ENCODE results near the gene GNAL.
"Not testable (repeated sequence)": the region's sequence is repeated elsewhere in the genome, so short reads cannot be mapped to it uniquely, and the experiment has no call there.

GNAL gene

DNA sequence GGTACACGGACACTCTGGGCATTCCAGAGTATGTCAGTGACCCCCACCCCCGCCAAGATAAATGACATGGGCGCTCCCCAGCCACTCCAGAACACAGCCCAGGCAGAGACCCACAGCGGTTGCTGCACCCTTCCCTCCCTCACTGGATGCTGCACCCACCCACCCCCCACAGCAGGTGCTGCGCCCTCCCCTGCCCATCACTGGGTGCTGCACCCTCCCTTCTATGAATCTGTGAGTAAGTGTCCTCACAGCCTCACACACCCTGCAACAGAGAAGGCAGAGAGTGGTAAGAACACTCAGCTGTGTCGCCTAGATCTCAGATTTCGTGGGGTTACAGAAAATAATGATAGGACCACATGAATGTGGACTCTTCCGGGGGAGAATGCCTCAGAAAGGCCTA lies 185.6 kb downstream of the GNAL start:
- DNase-seq (ENCODE audit: low spot score), result no peak

DNA sequence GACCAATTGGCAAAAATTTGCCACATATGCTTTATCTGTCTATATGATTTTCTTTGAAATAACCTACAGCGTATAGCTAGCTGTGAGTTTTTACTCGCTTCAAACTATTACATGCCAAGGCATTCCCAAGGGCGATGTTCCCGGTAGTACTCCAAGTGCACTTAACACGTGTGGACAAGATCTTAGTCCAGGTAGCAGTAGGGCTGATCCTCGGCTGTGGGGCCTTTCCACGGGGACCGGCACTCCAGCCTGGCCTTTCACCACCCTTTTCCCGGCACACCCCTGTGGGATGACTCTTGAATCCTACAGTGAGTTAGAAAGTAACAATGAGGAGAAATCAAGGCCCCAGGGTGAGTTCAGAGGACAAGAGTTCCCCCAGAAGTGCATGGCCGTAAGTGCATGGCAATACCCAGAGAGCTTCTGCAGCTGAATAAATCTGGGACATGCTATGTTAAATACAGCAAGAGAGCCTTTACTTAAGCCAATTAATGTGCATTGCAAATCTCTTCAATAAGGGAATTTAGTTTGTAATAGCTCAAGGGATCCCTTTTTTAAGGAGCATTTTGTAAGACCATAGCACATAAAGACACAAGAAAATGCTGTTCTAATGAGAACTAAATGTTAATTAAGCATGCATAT lies 188.6 kb downstream of the GNAL start:
- no peak for DNase-seq (ENCODE audit: low spot score)

DNA sequence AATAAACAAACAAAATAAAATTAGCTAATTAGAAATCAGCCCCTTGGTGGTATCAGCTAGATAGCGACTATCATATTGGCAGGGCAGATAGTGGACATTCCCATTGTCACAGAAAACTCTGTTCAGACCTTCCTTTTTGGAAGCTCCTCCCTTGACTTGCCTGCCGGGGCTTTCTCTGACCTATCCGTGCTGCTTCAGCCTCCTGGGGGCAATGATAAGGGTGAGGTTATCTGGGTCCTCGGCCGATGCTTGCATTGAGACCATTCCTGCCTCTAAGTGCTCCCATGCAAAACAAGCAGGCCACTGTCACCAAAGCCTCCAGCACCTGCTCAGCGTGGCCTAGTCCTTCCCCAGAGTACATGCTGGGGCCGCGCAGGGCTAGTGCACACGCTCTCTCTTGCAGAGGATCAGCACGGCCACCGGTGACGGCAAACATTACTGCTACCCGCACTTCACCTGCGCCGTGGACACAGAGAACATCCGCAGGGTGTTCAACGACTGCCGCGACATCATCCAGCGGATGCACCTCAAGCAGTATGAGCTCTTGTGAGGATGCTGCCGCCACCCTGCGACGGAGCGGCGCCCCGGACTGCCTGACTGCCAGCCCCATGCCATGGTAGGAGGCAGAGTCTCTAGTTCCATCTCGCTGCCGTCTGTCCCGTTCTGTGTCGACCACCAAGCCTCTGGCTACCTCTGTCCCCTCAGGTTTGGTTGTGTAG lies 191.7 kb downstream of the GNAL start:
- DNase-seq (ENCODE audit: low spot score), result no peak

DNA sequence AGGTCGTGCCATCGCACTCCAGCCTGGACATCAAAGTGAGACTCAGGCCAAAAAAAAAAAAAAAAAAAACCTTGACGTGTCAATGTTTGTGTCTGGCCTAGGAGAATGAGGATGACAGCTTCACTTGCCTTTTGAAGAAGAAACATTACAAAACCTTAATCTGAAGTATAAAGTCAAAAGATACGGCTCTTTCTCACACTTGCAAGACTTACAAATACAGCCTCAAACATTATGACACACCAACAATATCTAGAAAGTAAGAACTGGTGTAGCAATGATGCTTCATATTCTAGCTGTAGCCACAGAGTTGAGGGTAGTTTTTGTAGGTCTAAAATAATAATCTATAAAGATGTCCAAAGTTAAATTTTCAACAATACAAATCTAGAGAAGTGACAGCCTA lies 193.6 kb downstream of the GNAL start:
- DNase-seq (ENCODE audit: low spot score), result no peak

GRCh38 chr18:11883153-11883552 lies 194.1 kb downstream of the GNAL start:
- no peak for DNase-seq (ENCODE audit: low spot score)

GRCh38 chr18:11884396-11885030 lies 195.4 kb downstream of the GNAL start:
- no peak for DNase-seq (ENCODE audit: low spot score)

DNA sequence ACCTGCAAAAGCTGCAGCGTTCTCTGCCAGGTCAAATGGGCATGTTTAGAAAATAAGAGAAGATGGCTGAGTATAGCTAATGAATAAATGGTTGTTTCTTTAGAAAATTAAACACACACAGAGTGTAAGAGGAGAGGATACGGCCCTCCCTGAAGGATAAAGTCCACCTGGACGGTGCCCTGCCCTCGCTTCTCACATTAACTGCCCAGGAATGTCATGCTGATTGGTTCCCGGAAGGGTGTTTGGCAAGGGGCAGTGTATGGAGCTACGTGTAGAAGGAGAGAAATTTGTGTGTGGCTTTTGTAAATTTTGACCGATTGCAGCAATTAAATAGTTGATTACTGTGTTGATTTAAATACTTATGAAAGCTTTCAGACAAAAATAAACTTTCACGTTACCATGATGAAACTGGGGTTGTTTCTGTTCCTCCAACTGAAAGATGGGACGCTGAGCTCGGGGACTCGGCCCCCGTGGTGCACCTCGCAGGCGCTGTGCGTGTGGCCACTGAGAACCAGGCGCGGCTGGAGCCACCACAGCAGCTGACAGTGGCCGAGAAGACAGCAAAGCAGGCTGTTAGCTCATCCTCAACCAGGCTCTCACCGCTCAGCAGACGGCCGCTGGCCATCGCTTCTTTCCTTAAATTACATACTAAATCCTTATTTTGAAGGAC lies 196.3 kb downstream of the GNAL start:
- DNase-seq (ENCODE audit: low spot score), result no peak

- DNase-seq (ENCODE audit: low spot score), result no peak
Measured at GRCh38 chr18:11886577-11887110, 197.6 kb downstream of the GNAL start.

DNA sequence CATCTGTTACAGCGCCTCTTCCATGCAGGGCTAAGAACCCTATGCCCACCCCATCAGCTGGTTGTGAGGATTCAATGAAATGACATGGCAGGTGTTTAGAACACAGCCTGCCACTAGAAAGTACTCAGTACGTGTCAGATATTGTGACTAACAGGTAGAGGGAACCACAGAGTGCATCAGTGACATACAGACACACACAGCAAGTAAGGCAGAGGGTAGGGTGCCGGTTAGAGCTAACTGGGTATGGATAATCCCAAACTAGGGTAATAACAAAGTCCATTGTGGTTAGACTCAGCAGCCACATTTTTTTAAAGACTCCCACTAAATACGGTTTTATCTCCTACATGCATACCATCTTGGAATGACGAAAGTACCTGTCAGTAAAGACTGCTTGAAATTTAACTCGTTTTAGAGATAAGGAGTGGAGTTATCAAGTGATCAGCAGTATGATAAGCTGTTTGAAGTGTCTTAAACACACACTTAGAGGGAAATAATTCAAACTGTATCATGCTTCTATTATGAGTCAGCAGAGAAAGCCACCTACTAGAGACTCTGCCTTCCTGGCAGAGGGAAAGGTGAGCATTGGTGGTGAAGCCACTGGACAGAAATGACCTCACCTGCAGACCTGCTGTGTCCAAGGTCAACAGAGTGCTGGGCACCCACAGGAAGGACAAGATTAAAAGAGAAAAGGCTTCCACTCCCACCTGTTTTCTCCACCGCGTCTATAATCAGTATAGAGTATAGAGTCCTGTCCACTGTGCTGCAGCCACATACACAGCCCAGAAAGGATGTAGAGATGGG lies 198.5 kb downstream of the GNAL start:
- DNase-seq (ENCODE audit: low spot score), result no peak

GRCh38 chr18:11888726-11889125 lies 199.7 kb downstream of the GNAL start:
- no peak for DNase-seq (ENCODE audit: low spot score)

GRCh38 chr18:11889284-11889683 lies 200.2 kb downstream of the GNAL start:
- no peak for DNase-seq (ENCODE audit: low spot score)

DNA sequence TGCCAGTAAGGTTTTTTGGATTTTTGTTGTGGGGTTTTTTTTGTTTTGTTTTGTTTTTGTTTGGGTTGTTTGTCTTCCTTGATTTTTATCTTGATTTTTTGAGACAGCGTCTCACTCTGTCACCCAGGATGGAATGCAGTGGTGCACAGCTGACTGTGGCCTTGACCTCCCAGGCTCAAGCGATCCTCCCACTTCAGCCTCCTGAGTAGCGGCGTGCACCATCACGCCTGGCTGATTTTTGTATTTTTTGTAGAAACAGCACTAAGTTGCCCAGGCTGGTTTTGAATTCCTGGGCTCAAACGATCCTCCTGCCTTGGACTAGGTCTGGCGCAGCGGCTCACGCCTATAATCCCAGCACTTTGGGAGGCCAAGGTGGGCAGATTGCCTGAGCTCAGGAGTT lies 202.7 kb downstream of the GNAL start:
- no peak for DNase-seq (ENCODE audit: low spot score)

DNA sequence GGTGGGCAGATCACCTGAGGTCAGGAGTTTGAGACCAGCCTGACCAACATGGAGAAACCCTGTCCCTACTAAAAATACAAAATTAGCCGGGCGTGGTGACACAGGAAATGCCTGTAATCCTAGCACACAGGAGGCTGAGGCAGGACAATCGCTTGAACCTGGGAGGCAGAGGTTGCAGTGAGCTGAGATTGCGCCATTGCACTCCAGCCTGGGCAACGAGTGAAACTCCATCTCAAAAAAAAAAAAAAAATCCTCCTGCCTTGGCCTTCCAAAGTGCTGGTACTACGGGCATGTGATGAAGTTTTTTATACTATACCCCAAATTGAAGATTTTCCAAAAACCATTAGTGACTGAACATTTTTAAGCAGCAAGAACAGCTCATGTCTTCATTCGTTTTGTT lies 203.4 kb downstream of the GNAL start:
- DNase-seq (ENCODE audit: low spot score), result not testable (repeated sequence)

DNA sequence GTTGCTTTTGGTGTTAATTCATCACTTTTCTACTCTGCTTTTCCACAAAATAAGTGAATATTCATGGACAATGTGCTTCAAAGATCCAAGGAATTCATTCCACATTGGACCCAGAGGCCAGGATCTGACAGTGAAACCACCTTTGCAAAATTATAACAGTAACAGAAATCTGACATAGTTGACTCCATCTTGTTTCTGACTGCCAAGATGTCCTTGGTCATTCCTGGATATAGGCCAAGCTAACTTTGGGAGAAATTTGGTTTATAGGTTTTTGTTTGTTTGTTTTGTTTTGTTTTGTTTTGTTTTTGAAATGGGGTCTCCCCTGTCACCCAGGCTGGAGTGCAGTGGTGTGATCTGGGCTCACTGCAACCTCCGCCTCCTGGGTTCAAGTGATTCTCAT lies 208.7 kb downstream of the GNAL start:
- DNase-seq (ENCODE audit: low spot score), result no peak

DNA sequence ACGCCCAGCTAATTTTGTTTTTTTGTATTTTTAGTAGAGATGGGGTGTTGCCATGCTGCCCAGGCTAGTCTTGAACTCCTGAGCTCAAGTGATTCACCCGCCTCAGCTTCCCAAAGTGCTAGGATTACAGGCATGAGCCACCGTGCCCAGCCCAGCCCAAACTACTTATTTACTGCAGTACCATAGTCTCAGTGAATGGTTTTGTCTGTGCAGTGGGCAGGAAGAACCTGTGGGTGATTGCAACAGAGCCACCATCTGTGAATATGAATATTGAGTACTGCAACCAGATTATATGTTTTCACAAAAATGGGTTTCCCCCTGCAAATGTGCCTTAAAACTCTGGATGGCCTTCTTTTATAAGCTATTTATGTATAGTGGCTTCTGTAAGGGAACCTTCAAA lies 210.0 kb downstream of the GNAL start:
- no peak for DNase-seq (ENCODE audit: low spot score)

DNA sequence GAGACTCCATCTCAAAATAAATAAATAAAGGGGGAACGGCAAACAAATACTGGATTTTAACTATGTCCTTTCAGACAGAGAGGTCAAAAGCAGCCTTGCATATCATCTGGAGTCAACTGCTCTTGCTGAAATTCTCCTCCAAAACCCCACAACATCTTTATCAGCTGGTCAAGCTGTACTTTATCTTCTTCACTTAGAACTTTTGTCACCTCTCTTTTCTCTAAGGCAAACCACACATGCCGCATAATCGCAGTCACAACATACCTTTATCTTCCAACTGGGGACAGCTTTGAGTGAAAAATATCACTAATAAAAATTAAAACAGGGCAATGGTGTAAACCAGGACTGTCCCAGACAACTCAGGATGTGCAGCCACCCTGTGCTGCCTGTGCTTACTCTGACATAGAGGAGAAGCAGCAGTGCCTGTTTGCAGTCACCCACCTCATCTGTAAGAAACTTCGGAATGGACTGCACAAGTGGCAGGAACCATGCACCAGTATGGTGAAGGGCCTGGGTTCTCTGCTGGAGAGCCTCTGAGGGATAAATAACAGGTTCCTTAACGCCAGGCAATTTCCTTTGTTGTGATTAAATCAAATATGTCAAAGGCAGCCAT lies 212.9 kb downstream of the GNAL start:
- DNase-seq (ENCODE audit: low spot score), result no peak

DNA sequence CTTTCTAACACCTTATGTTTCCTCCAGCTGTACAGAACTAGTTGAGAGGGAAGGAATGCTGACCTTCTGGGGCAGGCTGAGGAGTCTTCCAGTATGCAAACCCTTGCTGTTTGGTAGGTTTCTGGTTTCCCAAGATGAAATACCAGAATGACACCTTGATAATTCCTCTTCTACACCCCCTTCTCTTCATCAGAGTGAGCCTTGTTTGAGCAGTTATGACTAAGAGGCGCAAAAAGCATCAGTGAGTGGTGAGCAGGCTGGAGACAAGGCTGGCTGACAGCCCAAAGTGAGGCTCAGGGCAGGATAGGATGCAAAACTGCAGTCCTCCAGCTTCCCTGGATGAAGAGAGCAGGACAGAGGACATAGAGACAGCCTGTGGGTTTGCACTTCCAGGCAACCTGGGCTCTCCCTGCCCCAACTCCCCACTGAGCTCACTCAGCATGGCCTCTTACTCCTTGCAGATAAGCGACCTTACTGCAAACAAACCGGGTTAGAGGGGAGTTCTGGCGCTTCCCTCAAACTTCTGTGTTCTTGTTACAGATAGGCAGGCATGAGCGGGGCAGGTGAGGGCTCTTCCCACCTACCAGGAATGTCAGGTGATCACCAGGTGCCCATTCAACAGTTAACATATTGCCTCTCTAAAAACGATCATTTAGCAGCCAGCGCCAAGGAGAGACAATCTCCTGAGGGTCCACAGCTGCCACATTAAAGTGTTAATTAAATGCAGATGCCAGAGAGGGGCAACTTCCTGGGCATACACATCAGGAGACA lies 213.6 kb downstream of the GNAL start:
- no peak for DNase-seq (ENCODE audit: low spot score)

- no peak for DNase-seq (ENCODE audit: low spot score)
Measured at GRCh38 chr18:11905613-11906012, 216.5 kb downstream of the GNAL start.

- no peak for DNase-seq (ENCODE audit: low spot score)
Measured at GRCh38 chr18:11906176-11906575, 217.1 kb downstream of the GNAL start.
